NCI-H524 treated with DMSO at 0.1 percent for 48 hours (cell line): ENCODE results near the gene PLCG1.

Experiments used
- DNase-seq: peaks from one replicate; lab custom pipeline; 2025; lab: John Stamatoyannopoulos, UW

The PLCG1 gene

GRCh38 chr20:41142919-41143318, 5.6 kb downstream of the PLCG1 start:
- no peak for DNase-seq

GRCh38 chr20:41143354-41143753, 6.0 kb downstream of the PLCG1 start:
- no peak for DNase-seq

GRCh38 chr20:41145317-41145716, 8.0 kb downstream of the PLCG1 start:
- DNase-seq: no peak

- no peak for DNase-seq
Measured at GRCh38 chr20:41145821-41146620, 8.7 kb downstream of the PLCG1 start.

- DNase-seq: no peak
Measured at GRCh38 chr20:41147767-41148191, 10.4 kb downstream of the PLCG1 start.

GRCh38 chr20:41148942-41149341, 11.6 kb downstream of the PLCG1 start:
- DNase-seq: no peak

- DNase-seq: no peak
Measured at GRCh38 chr20:41150664-41151063, 13.3 kb downstream of the PLCG1 start.

GRCh38 chr20:41151134-41151869, 14.0 kb downstream of the PLCG1 start:
- DNase-seq: no peak

- no peak for DNase-seq
Measured at GRCh38 chr20:41152108-41152757, 14.9 kb downstream of the PLCG1 start.

GRCh38 chr20:41154436-41155176, 17.3 kb downstream of the PLCG1 start:
- no peak for DNase-seq

GRCh38 chr20:41155261-41155660, 17.9 kb downstream of the PLCG1 start:
- no peak for DNase-seq

- no peak for DNase-seq
Measured at GRCh38 chr20:41158082-41158625, 20.8 kb downstream of the PLCG1 start.

GRCh38 chr20:41159547-41159946, 22.2 kb downstream of the PLCG1 start:
- DNase-seq: no peak

- no peak for DNase-seq
Measured at GRCh38 chr20:41160686-41161085, 23.3 kb downstream of the PLCG1 start.

GRCh38 chr20:41161886-41162285, 24.5 kb downstream of the PLCG1 start:
- DNase-seq: no peak

- DNase-seq: no peak
Measured at GRCh38 chr20:41162396-41162795, 25.1 kb downstream of the PLCG1 start.

GRCh38 chr20:41163821-41164220, 26.5 kb downstream of the PLCG1 start:
- DNase-seq: no peak

- no peak for DNase-seq
Measured at GRCh38 chr20:41165001-41165882, 27.9 kb downstream of the PLCG1 start.

GRCh38 chr20:41166201-41167117, 29.1 kb downstream of the PLCG1 start:
- DNase-seq: no peak

- no peak for DNase-seq
Measured at GRCh38 chr20:41167118-41167470, 29.8 kb downstream of the PLCG1 start.
